Liver (tissue), 9 donors: Measurements from ENCODE around the gene SHC4. TPM values are rescaled to one million over a fixed set of nuclear protein-coding genes. Genes with fewer than 3 reads are reported as not detected.

Experiments
- DNase-seq: peaks from one replicate; pipeline ENCODE4 v3.0.0-alpha.2; 2017; ENCODE audit warnings: low spot score
- H3K27ac ChIP-seq, 2 donors: one replicate each; pipeline ENCODE4 v1.7.0; 2013; ENCODE audit warnings: inconsistent platforms in 2 of 2, low read length in 2 of 2, control low read depth in 1 of 2, low read depth in 1 of 2, mild to moderate bottlenecking in 1 of 2
- H3K27me3 ChIP-seq, 4 donors: one replicate each; pipeline versions ENCODE4 v1.6.1 to v1.7.0; 2013; ENCODE audit warnings: low read length in 3 of 4, inconsistent platforms in 1 of 4, mild to moderate bottlenecking in 1 of 4, moderate library complexity in 1 of 4; ENCODE audit not compliant: control insufficient read depth in 4 of 4, insufficient read depth in 4 of 4
- H3K36me3 ChIP-seq, 4 donors: one replicate each; pipeline versions ENCODE4 v1.6.1 to v1.7.0; 2013; ENCODE audit warnings: low read length in 3 of 4, mild to moderate bottlenecking in 3 of 4, low read depth in 1 of 4, moderate library complexity in 1 of 4; ENCODE audit not compliant: control insufficient read depth in 4 of 4, insufficient read depth in 3 of 4
- H3K4me1 ChIP-seq, 4 donors: one replicate each; pipeline versions ENCODE4 v1.6.1 to v1.7.0; 2013; ENCODE audit warnings: low read length in 3 of 4, mild to moderate bottlenecking in 3 of 4, moderate library complexity in 1 of 4; ENCODE audit not compliant: control insufficient read depth in 4 of 4, insufficient read depth in 4 of 4
- H3K4me3 ChIP-seq, 3 donors: one replicate each; pipeline versions ENCODE4 v1.6.1 to v1.7.0; 2013; ENCODE audit warnings: low read length in 3 of 3, control low read depth in 1 of 3, low read depth in 1 of 3, mild to moderate bottlenecking in 1 of 3
- H3K9ac ChIP-seq, 2 donors: one replicate each; pipeline ENCODE4 v1.7.0; 2013; ENCODE audit warnings: low read length in 2 of 2, mild to moderate bottlenecking in 2 of 2, moderate library complexity in 2 of 2, control low read depth in 1 of 2, low read depth in 1 of 2
- H3K9me3 ChIP-seq, 4 donors: one replicate each; pipeline versions ENCODE4 v1.6.1 to v1.7.0; 2013; ENCODE audit warnings: low read length in 3 of 4; ENCODE audit not compliant: control insufficient read depth in 4 of 4
- ATF3 ChIP-seq: IDR thresholded peaks from 2 replicates; pipeline ENCODE4 v1.6.1; 2016; ENCODE audit warnings: antibody characterized with exemption
- CTCF ChIP-seq: fragments of 150-350 bp; IDR thresholded peaks from 2 replicates; pipeline ENCODE4 v1.5.1; 2017; ENCODE audit warnings: improper control_type of control experiment, low read depth, low read length; ENCODE audit not compliant: missing input control
- FOXA1 ChIP-seq: IDR thresholded peaks from 2 replicates; pipeline ENCODE4 v1.6.1; 2016; ENCODE audit warnings: antibody characterized with exemption
- FOXA2 ChIP-seq: IDR thresholded peaks from 2 replicates; pipeline ENCODE4 v1.6.1; 2016; ENCODE audit warnings: antibody characterized with exemption
- GABPA ChIP-seq, 2 donors: IDR thresholded peaks in 1 of 2; conservative IDR thresholded peaks in 1 of 2; 2 replicates each; pipeline ENCODE4 v1.6.1; 2016; ENCODE audit warnings: antibody characterized with exemption in 2 of 2, mild to moderate bottlenecking in 1 of 2, moderate library complexity in 1 of 2
- HNF4A ChIP-seq, 2 donors: conservative IDR thresholded peaks; 2 replicates each; pipeline ENCODE4 v1.6.1; 2016; ENCODE audit warnings: antibody characterized with exemption in 2 of 2, mild to moderate bottlenecking in 2 of 2
- MAX ChIP-seq: IDR thresholded peaks from 2 replicates; pipeline ENCODE4 v1.6.1; 2016; ENCODE audit warnings: antibody characterized with exemption
- RAD21 ChIP-seq, 2 donors: IDR thresholded peaks; 2 replicates each; pipeline ENCODE4 v1.6.1; 2016; ENCODE audit warnings: antibody characterized with exemption in 2 of 2, mild to moderate bottlenecking in 2 of 2
- REST ChIP-seq: IDR thresholded peaks from 2 replicates; pipeline ENCODE4 v1.6.1; 2016; ENCODE audit warnings: antibody characterized with exemption, mild to moderate bottlenecking
- RXRA ChIP-seq, 2 donors: IDR thresholded peaks; 2 replicates each; pipeline ENCODE4 v1.6.1; 2017 to 2018; ENCODE audit warnings: antibody characterized with exemption in 2 of 2, mild to moderate bottlenecking in 1 of 2
- SP1 ChIP-seq: IDR thresholded peaks from 2 replicates; pipeline ENCODE4 v1.6.1; 2018; ENCODE audit warnings: antibody characterized with exemption, mild to moderate bottlenecking
- TAF1 ChIP-seq: conservative IDR thresholded peaks from 2 replicates; pipeline ENCODE4 v1.6.1; 2016; ENCODE audit warnings: antibody characterized with exemption, mild to moderate bottlenecking
- YY1 ChIP-seq: IDR thresholded peaks from 2 replicates; pipeline ENCODE4 v1.6.1; 2016; ENCODE audit warnings: antibody characterized with exemption, mild to moderate bottlenecking
- ZBTB33 ChIP-seq: IDR thresholded peaks from 2 replicates; pipeline ENCODE4 v1.6.1; 2016; ENCODE audit warnings: antibody characterized with exemption
- WGBS: extraction: QIAGEN DNeasy Blood & Tissue Kit; methylation state at CpG from one replicate; pipeline ENCODE4 v1.1.7; 2013; 5-methylcytosine and 5-hydroxymethylcytosine counted together
- polyA plus RNA-seq, 2 donors: library from polyadenylated mRNA; stranded (reverse) in 1 of 2; unstranded in 1 of 2; fragments of 200-250 nt in 1 of 2; fragments of >200 nt in 1 of 2; fragmentation: Nextera tagmentation in 1 of 2; extraction: Ambion mirVana in 1 of 2; gene quantifications; one replicate each; pipeline versions ENCODE4 v1.2.1 to v1.2.3, GENCODE V29; 2013 to 2015
- total RNA-seq, 2 donors: library from RNA; depleted of rRNA; stranded (reverse); fragments of >200 nt; gene quantifications; one replicate each; pipeline ENCODE4 v1.2.3, GENCODE V29; 2014
- donor health status: healthy.
- donor health status: healthy.
- donor health status: healthy.
- donor health status: healthy.
- donor health status: healthy.

Gene SHC4
- total and polyA plus RNA-seq, 4 donors: under 0.01 to 0.19 (median 0.05) TPM

- H3K36me3 ChIP-seq: peaks cover 15 to 56% (median 32%) of the 10 kb centered on the region in 4 donors
- DNase-seq: no peak
- no peaks in the 10 kb centered on the region for H3K4me1 ChIP-seq
- no peak overlapping the region for H3K4me3 ChIP-seq
- TF ChIP-seq SP1 (no peak), HNF4A (conservative IDR thresholded peaks at IDR 0.05) (no peak), CTCF (no peak), MAX (no peak), ZBTB33 (no peak), TAF1 (no peak), FOXA2 (no peak)
- WGBS: 98% methylated on average over 2 of the region's 2 CpGs
- no peak overlapping the region for H3K9ac ChIP-seq
- no peaks in the 10 kb centered on the region for H3K27me3 ChIP-seq
- H3K9me3 ChIP-seq: no peaks in the 10 kb centered on the region
- no peak overlapping the region for H3K27ac ChIP-seq
Observed at GRCh38 chr15:48996276-48996675, 32.6 kb upstream of the SHC4 start.

GRCh38 chr15:48993380-48993779, 29.7 kb upstream of the SHC4 start:
- Histone ChIP-seq H3K27me3 (no peaks in the 10 kb centered on the region), H3K9ac (no peak overlapping the region), H3K36me3 (peaks cover 7 to 43% (median 23%) of the 10 kb centered on the region in 4 donors), H3K27ac (no peak overlapping the region), H3K4me1 (no peaks in the 10 kb centered on the region), H3K4me3 (no peak overlapping the region), H3K9me3 (no peaks in the 10 kb centered on the region)
- no peak for DNase-seq
- TF ChIP-seq YY1 (no peak), TAF1 (no peak), REST (no peak), FOXA2 (no peak), CTCF (no peak), GABPA (IDR thresholded peaks at IDR 0.05 in 1 of 2, conservative IDR thresholded peaks at IDR 0.05 in 1 of 2) (no peak), ATF3 (no peak), FOXA1 (no peak), RAD21 (IDR thresholded peaks at IDR 0.05) (no peak), RXRA (IDR thresholded peaks at IDR 0.05) (no peak), SP1 (no peak), HNF4A (conservative IDR thresholded peaks at IDR 0.05) (no peak)
